Stimulated activated naive CD4-positive, alpha-beta T cell treated with Interleukin-2 at 50 U/mL for 16 hours (primary cell): ENCODE results near the gene DOK7.

Experiments used
- DNase-seq: peaks from one replicate; lab custom pipeline; 2025; lab: John Stamatoyannopoulos, UW

DOK7 gene

DNA sequence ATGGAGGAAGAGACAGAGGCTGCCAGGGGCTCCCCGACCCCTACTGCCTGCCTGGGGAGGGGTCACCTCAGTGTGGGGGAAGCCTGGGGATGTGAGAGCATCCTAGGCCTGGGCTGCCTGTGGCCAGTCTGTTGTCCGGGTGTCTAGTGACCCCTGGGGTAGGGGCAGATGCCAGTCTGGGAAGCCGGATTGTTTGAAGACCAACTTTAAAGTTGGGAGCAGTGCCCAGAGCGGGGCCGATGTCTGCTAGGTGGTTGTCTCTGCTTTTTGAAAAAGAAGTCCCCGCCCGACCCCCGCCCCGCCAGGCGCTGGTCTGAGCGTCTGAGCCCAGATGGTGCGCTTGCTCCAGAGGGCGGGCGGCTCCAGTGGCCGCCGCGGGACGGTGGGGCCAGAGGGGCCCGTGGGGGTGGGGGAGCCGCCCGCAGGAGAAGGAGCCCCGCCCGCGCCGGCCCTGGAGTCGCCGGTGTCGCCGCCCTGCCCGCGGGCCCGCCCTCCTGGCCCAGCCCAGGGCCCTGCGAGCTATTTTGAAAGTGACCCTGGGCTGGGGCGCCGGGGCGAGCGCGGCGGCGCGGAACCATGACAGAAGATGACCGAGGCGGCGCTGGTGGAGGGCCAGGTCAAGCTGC is at the start of gene DOK7:
Gene DOK7, plus strand, starts transcription at position 517 of the 626 bp plus-strand sequence. Its CDS starts 70 bp downstream, at position 587.
- DNase-seq: no peak

GRCh38 chr4:3413675-3414420 is 49.3 kb upstream of the DOK7 start:
- no peak for DNase-seq

- DNase-seq: no peak
Observed at GRCh38 chr4:3414421-3415279, 48.5 kb upstream of the DOK7 start.

DNA sequence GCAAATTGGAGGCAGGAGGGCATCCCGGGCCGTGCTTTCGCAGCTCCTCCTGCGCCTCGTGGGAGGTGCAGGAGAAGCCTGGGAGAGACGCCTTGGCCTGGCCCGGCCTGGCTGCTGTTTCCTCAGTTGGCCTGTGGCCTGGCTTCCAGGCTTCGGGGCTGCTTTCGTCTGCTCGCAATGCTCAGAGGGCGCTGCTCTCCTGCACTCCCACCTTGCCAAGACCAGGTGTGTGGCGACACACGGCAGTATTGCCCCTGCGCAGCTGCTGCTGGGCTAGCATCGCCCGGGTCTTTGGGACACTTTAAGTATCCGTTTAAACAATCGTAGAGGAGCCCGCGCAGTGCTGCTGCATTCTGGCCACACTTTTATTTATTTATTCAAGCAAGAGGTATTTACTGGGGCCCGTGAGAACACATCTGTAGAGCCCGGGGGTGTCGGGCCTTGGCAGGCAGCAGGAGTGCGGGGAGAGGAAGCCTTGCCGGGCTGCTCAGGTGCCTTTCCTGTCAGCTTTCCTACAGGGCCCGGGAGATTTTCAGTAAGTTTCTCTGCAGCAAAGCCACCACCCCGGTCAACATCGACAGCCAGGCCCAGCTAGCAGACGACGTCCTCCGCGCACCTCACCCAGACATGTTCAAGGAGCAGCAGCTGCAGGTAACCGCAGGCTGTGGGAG is 47.5 kb upstream of the DOK7 start:
- DNase-seq: no peak

- DNase-seq: no peak
Observed at GRCh38 chr4:3416270-3416669, 46.8 kb upstream of the DOK7 start.

DNA sequence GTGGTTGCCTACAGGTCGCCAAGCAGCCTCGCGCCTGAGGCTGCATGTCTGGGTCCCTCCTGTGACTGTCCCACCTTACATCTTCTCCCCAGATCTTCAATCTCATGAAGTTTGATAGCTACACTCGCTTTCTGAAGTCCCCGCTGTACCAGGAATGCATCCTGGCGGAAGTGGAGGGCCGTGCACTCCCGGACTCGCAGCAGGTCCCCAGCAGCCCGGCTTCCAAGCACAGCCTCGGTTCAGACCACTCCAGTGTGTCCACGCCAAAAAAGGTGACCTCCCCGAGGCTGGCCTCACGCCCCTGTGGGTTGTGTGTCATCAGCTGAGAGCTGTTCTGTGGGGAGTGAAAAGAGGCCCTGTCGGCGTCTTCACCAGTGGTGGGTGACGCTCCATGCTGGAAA is 46.3 kb upstream of the DOK7 start:
- no peak for DNase-seq

DNA sequence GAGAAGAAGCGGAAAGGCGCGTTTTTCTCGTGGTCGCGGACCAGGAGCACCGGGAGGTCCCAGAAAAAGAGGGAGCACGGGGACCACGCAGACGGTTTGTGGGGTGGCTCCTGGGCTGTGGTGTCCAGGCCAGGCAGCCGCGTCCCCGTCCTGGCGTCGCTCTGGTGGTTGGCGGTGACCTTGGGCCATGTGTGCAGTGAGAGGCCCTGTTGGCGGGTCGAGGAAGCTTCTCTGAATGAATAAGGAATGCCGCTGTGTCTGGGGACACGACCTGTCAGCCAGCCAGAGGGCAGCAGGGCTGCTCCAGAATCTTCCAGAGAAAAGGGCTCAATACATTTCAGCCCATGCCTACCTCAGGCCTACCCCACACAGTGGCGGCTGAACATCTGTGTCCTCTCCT is 45.7 kb upstream of the DOK7 start:
- DNase-seq: no peak

GRCh38 chr4:3418029-3418762 is 44.9 kb upstream of the DOK7 start:
- no peak for DNase-seq

DNA sequence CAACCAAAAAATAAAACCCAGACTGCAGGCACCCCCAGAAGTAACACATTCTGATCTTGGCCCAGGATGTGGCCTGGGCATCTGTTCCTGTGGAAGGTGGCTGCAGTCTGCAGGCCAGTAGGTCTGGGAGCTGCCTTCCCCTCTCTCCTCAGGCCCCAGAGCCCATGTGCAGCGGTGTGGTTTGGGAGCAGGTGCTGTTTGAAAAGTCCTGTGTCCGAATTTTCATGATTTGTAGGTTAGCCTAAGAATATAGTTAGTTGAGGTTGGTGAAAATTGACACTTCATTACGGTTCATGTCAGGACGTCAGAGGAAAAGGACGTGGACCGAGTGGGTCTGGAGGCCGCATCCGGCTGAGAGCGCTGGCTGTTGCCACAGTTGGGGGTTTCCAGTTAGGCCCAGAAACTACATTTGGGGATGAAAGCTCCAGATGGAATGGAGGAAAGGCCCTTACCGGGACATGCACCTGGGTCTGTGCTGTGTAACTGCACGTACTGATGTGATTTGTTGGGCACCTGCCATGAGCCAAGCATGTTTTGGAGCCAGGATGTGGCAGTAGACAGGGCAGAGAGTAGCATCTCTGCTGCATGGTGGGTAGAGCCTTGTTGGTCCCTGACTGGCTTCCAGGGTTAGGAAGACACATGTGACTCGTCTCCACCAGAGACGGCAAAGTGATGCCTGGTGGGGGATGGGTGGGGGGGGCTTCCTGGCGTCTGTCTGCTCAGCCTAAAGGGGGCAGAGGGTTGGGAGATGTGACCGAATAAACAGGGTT is 43.1 kb upstream of the DOK7 start:
- no peak for DNase-seq

DNA sequence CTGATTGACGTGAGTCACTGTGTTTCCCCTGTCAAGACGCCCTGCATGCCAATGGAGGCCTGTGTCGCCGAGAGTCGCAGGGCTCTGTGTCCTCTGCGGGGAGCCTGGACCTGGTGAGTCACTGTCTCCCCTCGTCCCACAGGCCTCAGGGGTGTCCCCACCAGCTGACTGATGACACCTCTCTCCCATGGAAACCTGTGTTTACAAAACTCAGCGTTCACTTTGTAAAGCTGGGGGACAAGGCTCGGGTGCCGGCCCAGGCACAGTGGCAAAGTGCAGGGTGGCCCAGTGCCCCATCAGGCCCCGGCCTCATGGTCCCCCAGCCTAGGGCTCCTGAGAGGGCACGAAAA is 42.5 kb upstream of the DOK7 start:
- no peak for DNase-seq

DNA sequence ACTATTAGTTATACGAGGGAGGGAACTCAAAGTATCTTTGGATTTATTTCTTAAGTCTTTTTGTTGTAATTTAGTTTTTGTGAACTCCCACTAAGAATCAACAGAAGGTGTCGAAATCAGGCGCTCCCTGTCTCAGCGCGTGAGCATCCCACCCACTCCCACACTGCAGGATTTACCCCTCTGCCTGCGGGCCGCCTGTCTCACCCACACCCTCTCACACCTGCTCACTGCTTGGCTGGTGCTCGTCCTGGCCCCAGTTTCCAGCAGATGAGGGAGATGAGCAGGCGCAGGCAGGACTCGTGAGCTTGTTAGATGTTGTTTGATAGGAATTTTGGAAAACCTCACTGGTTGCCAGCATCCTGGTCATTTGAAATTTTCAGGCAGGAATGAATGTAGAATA is 42.1 kb upstream of the DOK7 start:
- no peak for DNase-seq

GRCh38 chr4:3421470-3421869 is 41.6 kb upstream of the DOK7 start:
- DNase-seq: no peak

- DNase-seq: no peak
Observed at GRCh38 chr4:3422241-3422801, 40.8 kb upstream of the DOK7 start.

DNA sequence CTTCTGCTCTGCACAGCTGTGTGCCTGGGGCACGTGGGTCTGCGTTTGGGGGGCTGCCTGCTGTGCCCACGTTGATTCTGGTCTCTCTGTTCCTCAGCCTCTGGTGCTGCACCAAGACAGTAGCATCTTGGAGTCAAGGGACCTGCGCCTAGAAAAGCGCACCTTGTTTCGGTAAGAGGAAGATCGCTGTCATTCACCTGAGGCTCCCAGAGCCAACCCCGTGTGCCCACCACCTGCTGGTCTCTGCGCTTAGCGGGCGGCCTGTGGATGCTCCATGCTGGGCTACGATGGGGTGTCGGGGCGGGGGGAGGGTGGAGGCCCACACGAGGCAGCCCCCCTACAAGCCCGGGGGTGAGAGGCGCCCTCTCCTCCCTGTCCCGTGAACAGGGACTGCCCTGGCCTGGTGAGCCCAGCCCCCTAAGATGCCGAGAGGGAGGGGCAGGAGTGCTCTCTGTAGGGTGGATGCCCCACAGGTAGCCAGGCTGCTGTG is 40.3 kb upstream of the DOK7 start:
- DNase-seq: no peak

DNA sequence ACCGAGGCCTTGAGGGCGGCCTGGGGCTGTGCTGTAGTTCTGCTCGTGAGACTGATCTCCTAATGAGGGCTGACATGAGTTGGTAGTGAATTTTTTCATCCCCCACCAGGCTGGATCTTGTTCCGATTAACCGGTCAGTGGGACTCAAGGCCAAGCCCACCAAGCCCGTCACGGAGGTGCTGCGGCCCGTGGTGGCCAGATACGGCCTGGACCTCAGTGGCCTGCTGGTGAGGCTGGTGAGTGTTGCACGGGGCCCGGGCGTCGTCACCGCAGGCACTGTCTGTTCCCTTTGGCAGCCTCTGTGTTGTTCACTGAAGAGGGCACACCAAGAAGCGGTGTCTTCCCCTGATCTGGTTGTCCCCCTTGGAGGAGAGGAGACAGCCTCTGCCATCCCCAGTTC is 39.7 kb upstream of the DOK7 start:
- DNase-seq: no peak

DNA sequence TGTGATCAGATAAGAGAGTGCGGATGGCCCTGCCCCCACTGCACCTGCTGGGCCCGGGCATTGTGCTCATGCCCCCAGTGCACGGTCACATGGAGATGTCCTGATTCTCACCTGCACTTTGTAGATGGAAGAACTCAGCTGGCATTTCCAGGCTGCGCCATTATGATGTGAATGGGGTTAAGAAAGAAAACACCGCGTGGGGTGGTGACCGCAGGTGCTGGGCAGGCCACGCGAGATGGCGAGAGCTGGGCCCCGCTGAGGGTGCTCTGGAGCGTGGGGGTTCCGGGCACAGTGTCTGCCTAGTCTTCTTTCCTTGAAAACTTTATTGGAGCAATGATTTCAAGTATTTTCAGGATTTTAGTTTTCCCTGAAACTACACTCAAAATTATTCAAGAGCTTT is 39.2 kb upstream of the DOK7 start:
- no peak for DNase-seq

DNA sequence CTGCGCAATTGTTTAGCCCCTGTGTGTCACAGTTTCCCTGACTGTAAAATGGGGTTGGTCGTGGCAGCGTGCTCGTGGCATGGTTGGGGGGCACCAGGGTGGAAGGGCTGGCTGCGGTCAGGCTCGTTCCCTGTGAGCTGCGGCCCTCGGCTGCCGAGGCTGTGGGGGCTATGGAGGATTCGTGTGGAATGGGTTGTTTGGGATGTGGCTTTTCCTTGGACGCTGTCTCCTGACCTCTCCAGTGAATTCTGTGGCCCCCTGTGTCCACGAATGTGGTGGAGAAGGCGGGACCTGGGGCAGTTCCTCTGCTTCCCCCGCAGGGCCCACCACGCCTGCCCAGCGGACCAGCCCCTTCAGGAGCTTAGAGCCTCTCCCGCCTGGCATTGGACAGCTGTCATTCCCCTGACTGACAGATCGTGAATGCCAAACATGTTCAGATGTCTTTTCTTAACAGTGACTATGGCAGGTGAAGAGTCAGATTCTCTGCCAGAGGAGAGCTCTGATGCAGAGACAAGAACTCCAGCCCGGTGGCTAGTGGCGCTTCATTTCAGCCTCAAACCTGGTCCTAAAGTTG is 38.5 kb upstream of the DOK7 start:
- DNase-seq: no peak

DNA sequence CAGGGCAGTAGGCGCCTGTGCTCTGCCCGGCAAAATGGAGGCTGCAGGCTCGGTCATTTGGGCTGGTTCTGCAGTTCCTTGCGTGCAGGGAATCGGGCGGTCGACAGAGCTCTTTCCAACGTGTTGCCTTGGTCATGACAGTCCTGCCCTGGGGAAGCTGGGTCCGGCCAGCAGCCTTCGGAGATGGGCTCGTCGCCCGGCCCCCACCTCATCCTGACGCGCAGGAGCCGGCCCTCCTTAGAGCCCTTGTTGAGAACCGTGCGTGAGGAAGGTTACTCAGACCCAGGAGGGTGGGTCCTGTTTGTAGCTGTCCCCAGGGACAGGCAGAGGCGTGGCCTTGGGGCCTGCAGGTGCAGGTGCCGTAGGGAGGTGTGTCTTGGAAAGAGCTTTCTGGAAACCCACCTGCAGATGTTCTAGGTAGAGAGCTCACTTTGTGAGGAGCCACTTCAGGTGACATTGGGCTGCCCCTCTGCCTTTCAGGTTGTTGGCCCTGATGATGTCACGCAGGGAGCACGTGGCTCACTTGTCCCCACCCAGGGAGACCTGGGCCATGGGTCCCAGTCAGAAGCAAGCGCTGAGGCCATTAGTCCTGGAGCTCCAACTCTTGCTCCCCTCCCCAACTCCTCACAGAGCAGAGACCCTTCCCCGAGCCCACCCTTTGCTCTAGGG is 36.5 kb upstream of the DOK7 start:
- no peak for DNase-seq

DNA sequence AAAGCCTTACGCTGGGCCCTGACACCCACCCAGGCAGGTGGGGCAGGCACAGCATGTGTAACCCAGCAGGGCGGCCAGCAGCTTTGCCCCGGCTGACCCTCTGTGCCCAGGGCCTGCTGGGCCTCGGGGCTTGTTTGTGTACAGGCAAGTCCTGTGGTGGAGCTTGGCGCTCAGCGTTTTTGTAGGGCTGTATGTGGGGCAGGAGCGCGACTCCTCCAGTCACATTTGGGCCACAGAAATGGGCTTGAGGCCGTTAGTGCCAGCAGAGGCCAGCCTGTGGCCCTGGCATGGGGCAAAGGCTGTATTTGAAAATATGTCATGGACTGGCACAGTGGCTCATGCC is 36.0 kb upstream of the DOK7 start:
- no peak for DNase-seq
